HepG2 (cell line): ENCODE measurements around the gene FGFBP1. TPM values are rescaled to one million over a fixed set of nuclear protein-coding genes. Genes with fewer than 3 reads are reported as not detected.

ENCODE experiments used
- ATAC-seq: fragments of 200-7000 bp; cut with Tn5 transposase; 3 replicates; pipeline ENCODE4 v1.9.1; 2020; ENCODE audit warnings: mild to moderate bottlenecking, moderate library complexity
- BruUV-seq: library from RNA; stranded (reverse); fragments of 400-500 nt; replicated peaks from 2 replicates; lab custom pipeline; 2021; lab: Mats Ljungman, UMichigan
- CTCF ChIA-PET: fragments of 300-600 bp; formaldehyde crosslinking; extraction: SDS; loops from one replicate; lab custom pipeline; 2021; ENCODE audit warnings: low total read pairs, inconsistent platforms, low intra/inter-chr PET ratio; lab: Yijun Ruan, JAX
- POLR2A ChIA-PET: fragments of 350-600 bp; sonication (Branson Sonifier 250); formaldehyde crosslinking; loops from one replicate; lab custom pipeline; 2020; ENCODE audit warnings: antibody characterized with exemption, inconsistent platforms; lab: Yijun Ruan, JAX
- DNase-seq: peaks from one replicate; pipeline ENCODE4 v3.0.0-alpha.2; 2015; ENCODE audit warnings: low spot score
- FAIRE-seq: peaks from 3 replicates; lab custom pipeline; 2011; peaks lifted over from hg19 to GRCh38; lab: Jason Lieb, UNC
- H2AFZ ChIP-seq: one replicate; pipeline ENCODE4 v1.6.1; 2011; ENCODE audit warnings: low read length, inconsistent platforms
- H3K27ac ChIP-seq: fragments of 300-600 bp; 3 replicates; pipeline ENCODE4 v1.8.0; 2011; ENCODE audit warnings: mixed run types, mild to moderate bottlenecking, mixed read lengths, low read length, inconsistent platforms; ENCODE audit not compliant: insufficient read depth; ENCODE audit errors: extremely low read length
- H3K27me3 ChIP-seq, 2 experiments: fragments of 200-600 bp in 1 of 2; 2 replicates in 1 of 2; 3 replicates in 1 of 2; pipeline versions ENCODE4 v1.6.0 to v1.8.0; 2011; ENCODE audit warnings: low read length in 2 of 2, mild to moderate bottlenecking in 2 of 2, moderate library complexity in 2 of 2, inconsistent platforms in 1 of 2; ENCODE audit not compliant: insufficient read depth in 2 of 2, control insufficient read depth in 1 of 2
- H3K36me3 ChIP-seq, 2 experiments: fragments of 200-600 bp in 1 of 2; replicated peaks in 1 of 2; 2 replicates in 1 of 2; 3 replicates in 1 of 2; pipeline versions ENCODE4 v1.5.1 to v1.8.0; 2011; ENCODE audit warnings: low read length in 2 of 2, inconsistent platforms in 1 of 2; ENCODE audit not compliant: insufficient read depth in 2 of 2, control insufficient read depth in 1 of 2
- H3K4me1 ChIP-seq: 2 replicates; pipeline ENCODE4 v1.5.1; 2012; ENCODE audit warnings: low read length, inconsistent platforms; ENCODE audit not compliant: insufficient read depth
- H3K4me2 ChIP-seq: 2 replicates; pipeline ENCODE4 v1.6.0; 2011; ENCODE audit warnings: low read depth, low read length, inconsistent platforms
- H3K4me3 ChIP-seq, 3 experiments: fragments of 200-600 bp in 1 of 3; sonication (generic), shearing (Covaris generic) in 1 of 3; replicated peaks in 1 of 3; 2 replicates each; pipeline ENCODE4 v1.5.1; 2011 to 2016; ENCODE audit warnings: low read length in 3 of 3, inconsistent platforms in 2 of 3, low read depth in 2 of 3, mild to moderate bottlenecking in 2 of 3, control low read depth in 1 of 3, mixed read lengths in 1 of 3; ENCODE audit not compliant: insufficient read depth in 1 of 3
- H3K79me2 ChIP-seq: one replicate; pipeline ENCODE4 v1.6.1; 2011; ENCODE audit warnings: low read length, inconsistent platforms; ENCODE audit not compliant: insufficient read depth
- H3K9ac ChIP-seq: 2 replicates; pipeline ENCODE4 v1.6.0; 2011; ENCODE audit warnings: mild to moderate bottlenecking, low read depth, low read length, inconsistent platforms; ENCODE audit not compliant: insufficient read depth
- H3K9me3 ChIP-seq: 2 replicates; pipeline ENCODE4 v1.5.1; 2012; ENCODE audit warnings: mild to moderate bottlenecking, low read length
- H4K20me1 ChIP-seq: 2 replicates; pipeline ENCODE4 v1.6.0; 2011; ENCODE audit warnings: inconsistent platforms, mild to moderate bottlenecking, low read length, moderate library complexity; ENCODE audit not compliant: insufficient read depth
- STAG1 ChIP-seq: sonication (generic); formaldehyde crosslinking; IDR thresholded peaks from 2 replicates; pipeline ENCODE4 v1.4.0; 2020; ENCODE audit warnings: missing genetic modification reagents
- WGBS: methylation state at CpG from one replicate; pipeline ENCODE4 v1.1.6; 2017; ENCODE audit warnings: low lambda C conversion rate; 5-methylcytosine and 5-hydroxymethylcytosine counted together
- in situ Hi-C: cut with HindIII; loops from 2 replicates; pipeline ENCODE4 v1.10.0; 2017; ENCODE audit warnings: low pct_unique_long_range_greater_than_20kb; ENCODE audit not compliant: extremely low pct_ligation_motif_present
- intact Hi-C: fragments of 100-400 bp; cut with micrococcal nuclease; formaldehyde crosslinking; loops from one replicate; pipeline ENCODE4 v1.10.0; 2022; ENCODE audit not compliant: unreplicated experiment
- polyA plus RNA-seq, 8 experiments: library from polyadenylated mRNA; depleted of rRNA in 3 of 8; stranded (reverse) in 7 of 8; unstranded in 1 of 8; fragments of >200 nt; fragmentation: Illumina TruSeq in 4 of 8; extraction: Trizol in 4 of 8; gene quantifications; 2 replicates each; pipeline versions ENCODE4 v1.2.1 to v1.2.3, GENCODE V29; 2011 to 2016; ENCODE audit warnings: low read depth in 4 of 8, missing spikeins in 1 of 8, mixed read lengths in 1 of 8; ENCODE audit not compliant: insufficient read depth in 1 of 8
- total RNA-seq, 5 experiments: library from RNA; depleted of rRNA; stranded (reverse); fragments of >200 nt; fragmentation: Illumina TruSeq; extraction: Trizol; gene quantifications; 2 replicates each; pipeline ENCODE4 v1.2.3, GENCODE V29; 2016; ENCODE audit warnings: low read depth in 1 of 5
- TF ChIP-seq, protein P1 (sequence below): sonication (generic); formaldehyde crosslinking; conservative IDR thresholded peaks from 2 replicates; pipeline ENCODE4 v1.8.0; 2022; ENCODE audit warnings: mild to moderate bottlenecking, moderate library complexity, missing genetic modification reagents
- TF ChIP-seq, protein P2 (sequence below): IDR thresholded peaks from 2 replicates; pipeline ENCODE4 v1.6.1; 2012; ENCODE audit warnings: low read length, improper control_type of control experiment
- TF ChIP-seq, protein P3 (sequence below): sonication (generic); IDR thresholded peaks from 2 replicates; pipeline ENCODE4 v1.6.1; 2016; ENCODE audit warnings: low read depth, borderline replicate concordance
- TF ChIP-seq, protein P4 (sequence below): sonication (generic); formaldehyde crosslinking; IDR thresholded peaks from 2 replicates; pipeline ENCODE4 v1.4.0; 2020; ENCODE audit warnings: missing genetic modification reagents
- TF ChIP-seq, protein P5 (sequence below): sonication (generic); formaldehyde crosslinking; IDR thresholded peaks from 2 replicates; pipeline ENCODE4 v1.4.0; 2020; ENCODE audit warnings: mild to moderate bottlenecking, missing genetic modification reagents

FGFBP1 gene
- total and polyA plus RNA-seq, 2 of the 13 experiments (the other 11 are each of a cell fraction or from before 2014, with no cell fraction given) = not detected

- TF ChIP-seq, protein P1, sequence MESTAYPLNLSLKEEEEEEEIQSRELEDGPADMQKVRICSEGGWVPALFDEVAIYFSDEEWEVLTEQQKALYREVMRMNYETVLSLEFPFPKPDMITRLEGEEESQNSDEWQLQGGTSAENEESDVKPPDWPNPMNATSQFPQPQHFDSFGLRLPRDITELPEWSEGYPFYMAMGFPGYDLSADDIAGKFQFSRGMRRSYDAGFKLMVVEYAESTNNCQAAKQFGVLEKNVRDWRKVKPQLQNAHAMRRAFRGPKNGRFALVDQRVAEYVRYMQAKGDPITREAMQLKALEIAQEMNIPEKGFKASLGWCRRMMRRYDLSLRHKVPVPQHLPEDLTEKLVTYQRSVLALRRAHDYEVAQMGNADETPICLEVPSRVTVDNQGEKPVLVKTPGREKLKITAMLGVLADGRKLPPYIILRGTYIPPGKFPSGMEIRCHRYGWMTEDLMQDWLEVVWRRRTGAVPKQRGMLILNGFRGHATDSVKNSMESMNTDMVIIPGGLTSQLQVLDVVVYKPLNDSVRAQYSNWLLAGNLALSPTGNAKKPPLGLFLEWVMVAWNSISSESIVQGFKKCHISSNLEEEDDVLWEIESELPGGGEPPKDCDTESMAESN (CRISPR knock-in tag) = no peak
- TF ChIP-seq, protein P2, sequence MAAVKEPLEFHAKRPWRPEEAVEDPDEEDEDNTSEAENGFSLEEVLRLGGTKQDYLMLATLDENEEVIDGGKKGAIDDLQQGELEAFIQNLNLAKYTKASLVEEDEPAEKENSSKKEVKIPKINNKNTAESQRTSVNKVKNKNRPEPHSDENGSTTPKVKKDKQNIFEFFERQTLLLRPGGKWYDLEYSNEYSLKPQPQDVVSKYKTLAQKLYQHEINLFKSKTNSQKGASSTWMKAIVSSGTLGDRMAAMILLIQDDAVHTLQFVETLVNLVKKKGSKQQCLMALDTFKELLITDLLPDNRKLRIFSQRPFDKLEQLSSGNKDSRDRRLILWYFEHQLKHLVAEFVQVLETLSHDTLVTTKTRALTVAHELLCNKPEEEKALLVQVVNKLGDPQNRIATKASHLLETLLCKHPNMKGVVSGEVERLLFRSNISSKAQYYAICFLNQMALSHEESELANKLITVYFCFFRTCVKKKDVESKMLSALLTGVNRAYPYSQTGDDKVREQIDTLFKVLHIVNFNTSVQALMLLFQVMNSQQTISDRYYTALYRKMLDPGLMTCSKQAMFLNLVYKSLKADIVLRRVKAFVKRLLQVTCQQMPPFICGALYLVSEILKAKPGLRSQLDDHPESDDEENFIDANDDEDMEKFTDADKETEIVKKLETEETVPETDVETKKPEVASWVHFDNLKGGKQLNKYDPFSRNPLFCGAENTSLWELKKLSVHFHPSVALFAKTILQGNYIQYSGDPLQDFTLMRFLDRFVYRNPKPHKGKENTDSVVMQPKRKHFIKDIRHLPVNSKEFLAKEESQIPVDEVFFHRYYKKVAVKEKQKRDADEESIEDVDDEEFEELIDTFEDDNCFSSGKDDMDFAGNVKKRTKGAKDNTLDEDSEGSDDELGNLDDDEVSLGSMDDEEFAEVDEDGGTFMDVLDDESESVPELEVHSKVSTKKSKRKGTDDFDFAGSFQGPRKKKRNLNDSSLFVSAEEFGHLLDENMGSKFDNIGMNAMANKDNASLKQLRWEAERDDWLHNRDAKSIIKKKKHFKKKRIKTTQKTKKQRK = no peak
Observed at GRCh38 chr4:15982842-15983524, 44.4 kb upstream of the FGFBP1 start (continued).

- Histone ChIP-seq H3K4me1 (no peaks in the 10 kb centered on the region), H3K27ac (no peak overlapping the region), H3K27me3 (peaks cover 0 to 2% of the 10 kb centered on the region in 2 experiments; a peak in 1 of 5 replicates), H3K9me3 (no peaks in the 10 kb centered on the region), H3K36me3 (no peaks in the 10 kb centered on the region), H3K9ac (no peak overlapping the region), H3K4me3 (no peak overlapping the region), H2AFZ (no peak overlapping the region), H3K79me2 (no peaks in the 10 kb centered on the region), H3K4me2 (no peak overlapping the region), H4K20me1 (no peaks in the 10 kb centered on the region)
- TF ChIP-seq, protein P3, sequence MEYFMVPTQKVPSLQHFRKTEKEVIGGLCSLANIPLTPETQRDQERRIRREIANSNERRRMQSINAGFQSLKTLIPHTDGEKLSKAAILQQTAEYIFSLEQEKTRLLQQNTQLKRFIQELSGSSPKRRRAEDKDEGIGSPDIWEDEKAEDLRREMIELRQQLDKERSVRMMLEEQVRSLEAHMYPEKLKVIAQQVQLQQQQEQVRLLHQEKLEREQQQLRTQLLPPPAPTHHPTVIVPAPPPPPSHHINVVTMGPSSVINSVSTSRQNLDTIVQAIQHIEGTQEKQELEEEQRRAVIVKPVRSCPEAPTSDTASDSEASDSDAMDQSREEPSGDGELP = peak; percentile 21; the same call in 1 of the 2 replicates
- peak; percentile 26 for TF ChIP-seq STAG1
- TF ChIP-seq, protein P4, sequence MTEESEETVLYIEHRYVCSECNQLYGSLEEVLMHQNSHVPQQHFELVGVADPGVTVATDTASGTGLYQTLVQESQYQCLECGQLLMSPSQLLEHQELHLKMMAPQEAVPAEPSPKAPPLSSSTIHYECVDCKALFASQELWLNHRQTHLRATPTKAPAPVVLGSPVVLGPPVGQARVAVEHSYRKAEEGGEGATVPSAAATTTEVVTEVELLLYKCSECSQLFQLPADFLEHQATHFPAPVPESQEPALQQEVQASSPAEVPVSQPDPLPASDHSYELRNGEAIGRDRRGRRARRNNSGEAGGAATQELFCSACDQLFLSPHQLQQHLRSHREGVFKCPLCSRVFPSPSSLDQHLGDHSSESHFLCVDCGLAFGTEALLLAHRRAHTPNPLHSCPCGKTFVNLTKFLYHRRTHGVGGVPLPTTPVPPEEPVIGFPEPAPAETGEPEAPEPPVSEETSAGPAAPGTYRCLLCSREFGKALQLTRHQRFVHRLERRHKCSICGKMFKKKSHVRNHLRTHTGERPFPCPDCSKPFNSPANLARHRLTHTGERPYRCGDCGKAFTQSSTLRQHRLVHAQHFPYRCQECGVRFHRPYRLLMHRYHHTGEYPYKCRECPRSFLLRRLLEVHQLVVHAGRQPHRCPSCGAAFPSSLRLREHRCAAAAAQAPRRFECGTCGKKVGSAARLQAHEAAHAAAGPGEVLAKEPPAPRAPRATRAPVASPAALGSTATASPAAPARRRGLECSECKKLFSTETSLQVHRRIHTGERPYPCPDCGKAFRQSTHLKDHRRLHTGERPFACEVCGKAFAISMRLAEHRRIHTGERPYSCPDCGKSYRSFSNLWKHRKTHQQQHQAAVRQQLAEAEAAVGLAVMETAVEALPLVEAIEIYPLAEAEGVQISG (CRISPR knock-in tag) = peak; percentile 83
- TF ChIP-seq, protein P5, sequence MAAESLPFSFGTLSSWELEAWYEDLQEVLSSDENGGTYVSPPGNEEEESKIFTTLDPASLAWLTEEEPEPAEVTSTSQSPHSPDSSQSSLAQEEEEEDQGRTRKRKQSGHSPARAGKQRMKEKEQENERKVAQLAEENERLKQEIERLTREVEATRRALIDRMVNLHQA = no peak
- CTCF ChIA-PET = no interaction called here
- BruUV-seq = no TSS peak
- FAIRE-seq (no peak), DNase-seq (no peak), ATAC-seq (peak; percentile 89)
- intact Hi-C loops = no loop called here
- in situ Hi-C loops = no loop called here
- 49% methylated on average over 7 of the region's 7 CpGs for WGBS
- POLR2A ChIA-PET = no interaction called here
Observed at GRCh38 chr4:15976456-15977447, 38.2 kb upstream of the FGFBP1 start.
